Motor neuron (in vitro differentiated cells): Measurements from ENCODE around the gene MFAP2. TPM values are rescaled to one million over a fixed set of nuclear protein-coding genes. Genes with fewer than 3 reads are reported as not detected.

Source experiments
- ATAC-seq, 8 experiments: fragments of 200-7000 bp; cut with Tn5 transposase; replicated peaks in 6 of 8; 2 replicates each; pipeline ENCODE4 v1.8.0; 2021; ENCODE audit warnings: mild to moderate bottlenecking in 8 of 8, moderate library complexity in 8 of 8
- H3K27ac ChIP-seq, 2 donors: fragments of 250-450 bp; sonication (Bioruptor Pico); 2 replicates each; pipeline ENCODE4 v1.9.0; 2021; ENCODE audit warnings: antibody characterized with exemption in 2 of 2, mild to moderate bottlenecking in 2 of 2, moderate library complexity in 1 of 2
- H3K4me1 ChIP-seq, 2 donors: fragments of 250-450 bp; sonication (Bioruptor Pico); replicated peaks in 1 of 2; 2 replicates each; pipeline ENCODE4 v1.6.1; 2021; ENCODE audit warnings: antibody characterized with exemption in 2 of 2, mild to moderate bottlenecking in 2 of 2, moderate library complexity in 1 of 2
- H3K4me3 ChIP-seq, 5 donors: fragments of 250-450 bp; sonication (Bioruptor Pico); 2 replicates each; pipeline ENCODE4 v1.9.0; 2021; ENCODE audit warnings: antibody characterized with exemption in 5 of 5, mild to moderate bottlenecking in 5 of 5, moderate library complexity in 4 of 5
- WGBS, 10 experiments: fragments of 450-650 bp; shearing (Covaris generic); methylation state at CpG; one replicate each; pipeline ENCODE4 v1.0.0; 2022; 5-methylcytosine and 5-hydroxymethylcytosine counted together
- in situ Hi-C, 9 experiments: fragments of 400-800 bp; cut with MboI; loops; one replicate each; pipeline ENCODE4 v1.15.0; 2021; ENCODE audit warnings: low sequenced_read_pairs in 9 of 9, low pct_unique_long_range_greater_than_20kb in 2 of 9; ENCODE audit not compliant: unreplicated experiment in 9 of 9
- total RNA-seq, 8 experiments: library from RNA; unstranded; fragments of 300-600 nt; gene quantifications; 2 replicates each; pipeline versions ENCODE4 v1.2.3 to v1.2.4, GENCODE V29; 2022

The MFAP2 gene
- total RNA-seq, 8 experiments from 2014 or later = 8.8 to 144 (median 23.7) TPM

- Histone ChIP-seq H3K4me3 (no peak overlapping the region), H3K27ac (peak overlapping the region; percentile 12 to 13), H3K4me1 (peaks cover 3 to 6% of the 10 kb centered on the region in 2 donors)
- WGBS, 10 experiments = 7 to 54% (median 33%) methylated on average over 2 to 5 of the region's 5 CpGs; no CpG with 5 or more reads in 3 of the 10 experiments
- in situ Hi-C loops = loop anchor here in 1 of 9 experiments (25.0 kb wide), 1 partner anchor 379 kb away; no protein-coding TSS in a partner anchor
- peak in 1 of 8 experiments; percentile 9 for ATAC-seq
Observed at GRCh38 chr1:17016317-17016661, 35.9 kb upstream of the MFAP2 start.

- ATAC-seq = no peak
- no peak overlapping the region for H3K4me3 ChIP-seq
- in situ Hi-C loops = loop anchor here in 1 of 9 experiments (25.0 kb wide), 1 partner anchor 378 kb away; no protein-coding TSS in a partner anchor
- H3K27ac ChIP-seq = no peak overlapping the region
- WGBS, 10 experiments = 40 to 70% (median 55%) methylated on average over 1 to 10 of the region's 10 CpGs; no CpG with 5 or more reads in 2 of the 10 experiments
- peaks cover 12 to 13% of the 10 kb centered on the region in 2 donors for H3K4me1 ChIP-seq
Observed at GRCh38 chr1:17014671-17015567, 34.5 kb upstream of the MFAP2 start.

- H3K4me3 ChIP-seq = no peak overlapping the region
- peaks cover 12 to 13% of the 10 kb centered on the region in 2 donors for H3K4me1 ChIP-seq
- ATAC-seq = no peak
- 50 to 100% (median 83%) methylated on average over 1 to 13 of the region's 13 CpGs for WGBS, 10 experiments
- H3K27ac ChIP-seq = no peak overlapping the region
- in situ Hi-C loops = loop anchor here in 1 of 9 experiments (25.0 kb wide), 1 partner anchor 376 kb away; no protein-coding TSS in a partner anchor
Observed at GRCh38 chr1:17013491-17014320, 33.3 kb upstream of the MFAP2 start.

- Histone ChIP-seq H3K4me3 (no peak overlapping the region), H3K27ac (no peak overlapping the region), H3K4me1 (peaks cover 12 to 13% of the 10 kb centered on the region in 2 donors)
- in situ Hi-C loops = loop anchor here in 1 of 9 experiments (25.0 kb wide), 1 partner anchor 376 kb away; no protein-coding TSS in a partner anchor
- WGBS, 10 experiments = 20 to 83% (median 75%) methylated on average over 1 to 6 of the region's 9 CpGs; no CpG with 5 or more reads in 2 of the 10 experiments
- no peak for ATAC-seq
Observed at GRCh38 chr1:17012775-17013490, 32.5 kb upstream of the MFAP2 start.

GRCh38 chr1:17011439-17012307 lies 31.3 kb upstream of the MFAP2 start, which contains the start of gene ATP13A2:
Gene ATP13A2, minus strand, starts transcription at chr1:17011928. Its CDS starts 190 bp downstream, at chr1:17011738.
- Histone ChIP-seq H3K27ac (no peak within 1 kb of the TSS), H3K4me3 (peak within 1 kb of the TSS; percentile 68 to 96 (median 83)), H3K4me1 (peaks cover 12 to 13% of the 10 kb centered on the region in 2 donors)
- 0 to 53% (median 15%) methylated on average over 2 to 27 of the region's 94 CpGs; no CpG with 5 or more reads in 3 of the 10 experiments for WGBS, 10 experiments
- in situ Hi-C loops = loop anchor here in 1 of 9 experiments (25.0 kb wide), 1 partner anchor 374 kb away; no protein-coding TSS in a partner anchor
- ATAC-seq = peak; percentile 81 to 96 (median 96)

GRCh38 chr1:17011092-17011438 lies 30.6 kb upstream of the MFAP2 start:
- in situ Hi-C loops = loop anchor here in 1 of 9 experiments (25.0 kb wide), 1 partner anchor 374 kb away; no protein-coding TSS in a partner anchor
- peak overlapping the region; percentile 68 to 96 (median 83) for H3K4me3 ChIP-seq
- WGBS, 10 experiments = 0 to 11% (median 2%) methylated on average over 3 to 11 of the region's 15 CpGs; no CpG with 5 or more reads in 7 of the 10 experiments
- H3K4me1 ChIP-seq = peaks cover 7 to 12% of the 10 kb centered on the region in 2 donors
- peak in 2 of 8 experiments; percentile 1 to 2 for ATAC-seq
- no peak overlapping the region for H3K27ac ChIP-seq

GRCh38 chr1:17009706-17010105 lies 29.3 kb upstream of the MFAP2 start:
- H3K27ac ChIP-seq = no peak overlapping the region
- in situ Hi-C loops = loop anchor here in 1 of 9 experiments (25.0 kb wide), 1 partner anchor 372 kb away; no protein-coding TSS in a partner anchor
- peak in 2 of 8 experiments; percentile 18 to 38 for ATAC-seq
- peaks cover 7 to 12% of the 10 kb centered on the region in 2 donors for H3K4me1 ChIP-seq
- no peak overlapping the region for H3K4me3 ChIP-seq
- WGBS, 10 experiments = 60 to 100% (median 70%) methylated on average over 1 to 2 of the region's 4 CpGs; no CpG with 5 or more reads in 6 of the 10 experiments

- in situ Hi-C loops = loop anchor here in 1 of 9 experiments (25.0 kb wide), 1 partner anchor 371 kb away; no protein-coding TSS in a partner anchor
- no peak for ATAC-seq
- H3K27ac ChIP-seq = no peak overlapping the region
- WGBS, 10 experiments = 40 to 93% (median 86%) methylated on average over 1 to 14 of the region's 15 CpGs; no CpG with 5 or more reads in 3 of the 10 experiments
- peaks cover 7 to 12% of the 10 kb centered on the region in 2 donors for H3K4me1 ChIP-seq
- H3K4me3 ChIP-seq = no peak overlapping the region
Observed at GRCh38 chr1:17008208-17008855, 27.9 kb upstream of the MFAP2 start.

GRCh38 chr1:17007121-17007520 lies 26.7 kb upstream of the MFAP2 start:
- in situ Hi-C loops = loop anchor here in 1 of 9 experiments (25.0 kb wide), 1 partner anchor 370 kb away; no protein-coding TSS in a partner anchor
- 0 to 100% (median 67%) methylated on average over 1 to 8 of the region's 8 CpGs; no CpG with 5 or more reads in 5 of the 10 experiments for WGBS, 10 experiments
- Histone ChIP-seq H3K27ac (no peak overlapping the region), H3K4me3 (no peak overlapping the region), H3K4me1 (peaks cover 7 to 11% of the 10 kb centered on the region in 2 donors)
- ATAC-seq = no peak

- no peak overlapping the region for H3K4me3 ChIP-seq
- no peak for ATAC-seq
- H3K27ac ChIP-seq = no peak overlapping the region
- 60 to 100% (median 98%) methylated on average over 1 to 10 of the region's 19 CpGs; no CpG with 5 or more reads in 6 of the 10 experiments for WGBS, 10 experiments
- in situ Hi-C loops = loop anchor here in 1 of 9 experiments (25.0 kb wide), 1 partner anchor 368 kb away; no protein-coding TSS in a partner anchor
- peaks cover under 1 to 2% of the 10 kb centered on the region in 2 donors for H3K4me1 ChIP-seq
Observed at GRCh38 chr1:17005365-17005740, 24.9 kb upstream of the MFAP2 start.
